ENCODE data around the gene SESTD1. TPM values are rescaled to one million over a fixed set of nuclear protein-coding genes. Genes with fewer than 3 reads are reported as not detected.
A peak's percentile ranks its signal among the peaks of the same experiment; 100 is the strongest.

The SESTD1 gene
- total RNA-seq, 3 donors from 2014 or later, result 2.7 to 6.2 (median 4.8) TPM

DNA sequence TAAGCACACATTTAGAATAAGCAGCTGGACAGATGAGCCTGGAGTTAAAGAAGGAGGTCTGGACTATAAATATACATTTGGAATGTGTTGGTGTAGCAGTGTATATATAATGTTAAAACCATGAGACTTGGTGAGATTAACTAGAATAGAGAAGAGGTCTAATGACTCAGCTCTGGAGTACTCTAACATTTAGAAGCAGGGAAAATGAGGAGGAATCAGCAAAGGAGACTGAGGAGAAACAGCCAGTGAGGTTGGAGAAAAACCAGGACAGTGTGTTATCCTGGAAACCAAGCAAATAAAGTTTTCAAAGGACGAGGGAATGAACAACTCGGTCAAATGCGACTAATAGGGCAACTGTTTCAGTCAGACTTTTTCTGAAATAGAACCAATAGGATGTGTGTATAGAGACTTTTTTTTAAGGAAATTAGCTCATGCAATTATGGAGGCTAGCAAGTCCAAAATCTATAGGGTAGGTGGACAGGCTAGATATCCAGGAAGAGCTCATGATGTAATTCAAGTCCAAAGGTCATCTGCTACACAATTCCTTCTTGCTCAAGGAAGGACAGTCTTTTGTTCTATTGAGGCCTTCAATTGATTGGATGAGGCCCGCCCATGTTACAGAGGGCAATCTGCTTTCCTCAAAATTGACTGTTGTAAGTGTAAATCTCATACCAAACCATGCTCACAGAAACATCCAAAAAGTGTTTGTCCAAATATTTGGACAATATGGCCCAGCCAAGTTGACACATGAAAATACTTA is 10.8 kb upstream of the SESTD1 start:
- peaks cover 4% of the 10 kb centered on the region for H3K27me3 Mint-ChIP-seq (ENCODE audit: low read depth)
- no peaks in the 10 kb centered on the region for H3K36me3 Mint-ChIP-seq (ENCODE audit: insufficient read depth)
- no peak overlapping the region for H3K4me3 Mint-ChIP-seq
- no peaks in the 10 kb centered on the region for H3K9me3 Mint-ChIP-seq
- no peak for DNase-seq
- peaks cover 5% of the 10 kb centered on the region for H3K4me1 Mint-ChIP-seq (ENCODE audit: low read depth)
- ATAC-seq, result no peak

DNA sequence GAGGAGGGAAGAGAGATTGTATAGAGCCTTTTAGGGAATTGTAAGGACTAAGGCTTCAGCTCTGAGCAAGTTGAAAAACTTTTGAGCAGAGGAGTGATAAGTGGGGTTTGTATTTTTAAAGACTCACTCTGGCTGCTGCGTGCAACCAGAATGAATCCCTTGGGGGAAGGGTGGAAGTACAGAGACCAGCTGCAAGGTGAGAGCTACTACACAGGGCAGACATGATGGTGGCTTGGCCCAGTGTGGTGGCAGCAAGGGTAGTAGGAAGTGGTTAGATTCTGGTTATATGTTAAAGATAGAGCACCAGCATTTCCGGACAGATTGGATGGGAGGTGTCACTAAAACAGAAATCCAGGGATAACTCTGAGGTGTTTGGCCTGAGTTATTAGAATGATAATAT is 10.1 kb upstream of the SESTD1 start:
- H3K36me3 Mint-ChIP-seq (ENCODE audit: insufficient read depth), result no peaks in the 10 kb centered on the region
- H3K27me3 Mint-ChIP-seq (ENCODE audit: low read depth), result peaks cover 4% of the 10 kb centered on the region
- no peak overlapping the region for H3K4me3 Mint-ChIP-seq
- H3K9me3 Mint-ChIP-seq, result no peaks in the 10 kb centered on the region
- DNase-seq, result no peak
- no peak for ATAC-seq
- peaks cover 5% of the 10 kb centered on the region for H3K4me1 Mint-ChIP-seq (ENCODE audit: low read depth)

DNA sequence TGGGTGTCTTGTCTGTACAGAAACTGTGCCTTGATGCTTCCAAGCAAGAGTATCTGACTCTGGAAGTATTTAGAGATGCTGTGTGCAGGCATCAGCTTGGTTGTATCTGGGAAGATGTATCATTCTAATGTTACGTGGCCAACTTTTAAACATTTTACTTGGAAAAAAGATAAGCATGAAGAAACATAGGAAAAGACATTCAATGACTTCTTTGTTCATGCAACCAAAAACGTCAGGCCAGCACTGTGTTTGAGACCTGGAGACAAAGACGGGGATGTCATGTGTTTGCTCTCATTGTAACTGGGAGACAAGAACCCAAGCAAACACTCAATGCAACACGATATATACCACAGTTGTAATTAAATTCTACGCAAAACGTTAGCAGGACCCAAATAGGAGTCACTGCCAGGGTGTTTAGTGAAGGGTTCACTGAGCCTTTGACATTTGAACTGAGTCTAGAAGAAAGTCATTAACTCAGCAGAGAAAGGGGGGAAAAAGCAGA is 8.9 kb upstream of the SESTD1 start:
- H3K27me3 Mint-ChIP-seq (ENCODE audit: low read depth), result peaks cover 4% of the 10 kb centered on the region
- H3K4me1 Mint-ChIP-seq (ENCODE audit: low read depth), result peaks cover 6% of the 10 kb centered on the region
- DNase-seq (no peak), ATAC-seq (no peak)
- H3K36me3 Mint-ChIP-seq (ENCODE audit: insufficient read depth), result no peaks in the 10 kb centered on the region
- H3K9me3 Mint-ChIP-seq, result no peaks in the 10 kb centered on the region
- no peak overlapping the region for H3K4me3 Mint-ChIP-seq

DNA sequence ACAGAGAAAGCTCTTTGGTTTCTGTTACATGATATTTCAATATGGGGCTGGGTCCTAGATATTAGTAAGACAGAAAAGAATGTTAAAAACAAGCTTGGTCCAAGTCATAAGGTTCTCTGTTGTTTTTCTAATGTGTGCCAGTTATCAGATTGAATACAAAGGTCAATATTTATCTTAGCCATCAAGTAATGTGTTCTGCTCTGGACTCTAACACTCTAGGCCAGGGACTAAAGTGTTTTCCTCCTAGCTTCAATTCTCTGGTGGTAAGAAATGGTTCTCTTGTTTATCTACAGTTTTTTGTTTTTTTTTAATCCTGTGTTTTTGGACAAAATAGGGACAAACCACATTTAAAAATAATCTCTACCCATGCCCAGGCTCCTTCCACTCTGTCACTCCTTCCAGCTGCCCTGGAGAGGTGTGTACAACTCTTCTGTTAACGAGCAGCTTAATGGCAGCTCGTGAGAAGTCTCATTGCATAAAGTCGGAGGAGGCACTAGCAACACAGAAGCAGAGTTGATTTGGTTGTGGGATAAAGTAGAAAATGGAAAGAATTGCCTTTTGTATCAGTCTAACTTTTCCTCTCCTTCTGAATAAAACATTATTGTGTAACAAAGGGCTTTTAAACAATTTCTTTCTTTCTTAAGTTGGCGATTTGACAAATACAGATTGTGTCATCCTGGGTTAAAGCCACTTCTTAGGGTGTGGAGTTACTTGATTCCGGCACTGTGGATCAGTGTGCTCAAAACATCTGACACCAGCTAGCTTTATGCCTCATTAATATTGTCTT is 8.0 kb upstream of the SESTD1 start:
- DNase-seq (no peak), ATAC-seq (no peak)
- Mint-ChIP-seq H3K4me1 (ENCODE audit: low read depth) (peaks cover 8% of the 10 kb centered on the region), H3K4me3 (no peak overlapping the region), H3K9me3 (no peaks in the 10 kb centered on the region), H3K36me3 (ENCODE audit: insufficient read depth) (no peaks in the 10 kb centered on the region), H3K27me3 (ENCODE audit: low read depth) (no peaks in the 10 kb centered on the region)

DNA sequence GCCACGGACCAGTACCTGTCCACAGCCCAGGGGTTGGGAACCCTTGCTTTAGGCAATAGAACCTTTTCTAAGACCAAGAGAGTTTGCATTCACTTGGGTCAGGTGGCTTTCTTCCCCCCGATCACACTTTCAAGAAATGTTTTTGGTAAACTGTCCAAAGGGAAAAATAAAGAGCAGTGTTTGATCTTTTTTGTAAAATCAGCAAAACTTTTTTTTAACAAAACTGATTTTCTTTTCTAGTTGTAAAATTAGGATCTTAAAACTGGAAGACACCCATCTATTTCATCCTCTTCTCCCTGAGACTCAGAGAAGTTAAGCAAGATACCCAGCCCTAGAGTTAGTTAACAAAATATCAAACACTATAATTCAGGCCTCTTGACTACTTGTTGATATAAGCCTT is 6.1 kb upstream of the SESTD1 start:
- no peaks in the 10 kb centered on the region for H3K9me3 Mint-ChIP-seq
- H3K4me3 Mint-ChIP-seq, result no peak overlapping the region
- ATAC-seq (no peak), DNase-seq (no peak)
- peaks cover 10% of the 10 kb centered on the region for H3K4me1 Mint-ChIP-seq (ENCODE audit: low read depth)
- H3K27me3 Mint-ChIP-seq (ENCODE audit: low read depth), result peaks cover 6% of the 10 kb centered on the region
- H3K36me3 Mint-ChIP-seq (ENCODE audit: insufficient read depth), result no peaks in the 10 kb centered on the region

DNA sequence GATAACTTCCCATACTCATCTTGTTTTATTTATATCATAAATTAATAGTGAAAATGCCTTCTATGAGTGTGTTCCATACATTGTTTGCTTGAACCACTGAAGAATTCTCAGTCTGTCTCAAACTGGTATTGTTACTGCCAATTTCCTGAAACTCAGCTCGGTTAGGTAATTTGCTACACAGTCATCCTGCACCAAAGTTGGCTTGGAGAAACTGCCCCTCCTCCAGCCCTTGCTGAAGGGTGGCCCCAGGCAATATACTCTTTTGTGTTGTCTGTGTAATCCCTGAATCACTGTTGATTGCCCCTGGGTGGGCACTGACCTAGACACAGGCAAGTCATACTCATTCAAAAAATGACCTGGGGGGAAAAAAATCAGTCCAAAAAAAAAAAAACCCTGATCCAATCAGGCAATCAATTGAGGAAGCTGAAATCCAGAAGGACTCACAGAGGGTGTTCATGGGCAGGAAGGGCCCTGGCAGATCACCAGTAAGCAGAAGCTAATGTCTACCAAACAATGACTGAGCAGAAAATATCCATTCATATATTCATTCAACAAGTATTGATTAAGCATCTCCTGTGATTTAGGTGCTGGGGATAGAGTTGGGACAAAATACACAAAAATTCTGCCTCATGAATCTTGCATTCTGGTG is 3.8 kb upstream of the SESTD1 start:
- H3K4me1 Mint-ChIP-seq (ENCODE audit: low read depth), result peaks cover 15% of the 10 kb centered on the region
- no peak overlapping the region for H3K4me3 Mint-ChIP-seq
- ATAC-seq, result peak in 1 of 2 donors; percentile 27
- peaks cover 19% of the 10 kb centered on the region for H3K27me3 Mint-ChIP-seq (ENCODE audit: low read depth)
- H3K36me3 Mint-ChIP-seq (ENCODE audit: insufficient read depth), result no peaks in the 10 kb centered on the region
- no peak for DNase-seq
- no peaks in the 10 kb centered on the region for H3K9me3 Mint-ChIP-seq

DNA sequence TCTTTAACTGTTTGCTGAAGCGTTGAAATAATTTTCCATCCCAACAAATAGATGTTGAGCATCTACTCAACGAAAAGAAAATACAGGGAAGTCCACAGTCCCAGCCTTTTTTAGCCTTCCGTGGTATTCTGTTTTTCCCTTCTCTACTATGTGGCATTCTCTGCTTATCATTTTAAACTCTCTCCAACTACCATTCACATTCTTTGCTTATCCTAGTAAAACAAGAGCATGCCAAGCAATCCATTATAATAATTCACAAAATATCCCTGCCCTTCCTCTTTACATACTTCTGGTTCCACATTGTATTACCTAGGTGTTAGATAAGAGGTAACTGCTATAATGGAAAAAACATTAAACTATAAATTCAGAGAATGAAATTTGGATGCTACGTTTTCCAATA is 1.6 kb upstream of the SESTD1 start:
- Mint-ChIP-seq H3K9me3 (no peaks in the 10 kb centered on the region), H3K4me3 (peak overlapping the region; percentile 82)

DNA sequence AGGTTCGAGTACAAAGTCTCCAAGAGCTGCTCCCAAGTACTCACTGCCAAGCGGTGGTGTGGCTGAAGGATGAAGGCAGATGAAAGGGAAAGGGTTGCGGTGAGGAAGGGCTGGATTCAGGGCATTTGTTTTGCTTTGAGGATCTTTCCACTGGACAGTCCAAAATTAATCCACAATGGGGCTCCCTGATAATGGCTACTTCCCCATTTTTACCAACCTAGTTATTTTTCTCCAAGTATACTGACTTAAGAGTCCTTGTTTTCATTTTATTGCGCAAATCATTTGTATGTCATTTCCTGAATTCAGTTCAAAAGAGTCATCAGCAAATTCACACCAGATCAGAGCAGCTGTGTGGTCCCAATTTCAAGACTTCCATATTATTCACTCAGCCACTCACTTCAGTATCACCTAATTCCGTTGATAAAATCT is 464 bp upstream of the SESTD1 start:
- peaks cover 29% of the 10 kb centered on the region for H3K27me3 Mint-ChIP-seq (ENCODE audit: low read depth)
- H3K4me3 Mint-ChIP-seq, result peak overlapping the region; percentile 82

More for the DNA sequence above, 1.6 kb upstream of the SESTD1 start:
- peaks cover 29% of the 10 kb centered on the region for H3K27me3 Mint-ChIP-seq (ENCODE audit: low read depth)
- DNase-seq (no peak), ATAC-seq (no peak)
- H3K4me1 Mint-ChIP-seq (ENCODE audit: low read depth), result peaks cover 28% of the 10 kb centered on the region
- no peaks in the 10 kb centered on the region for H3K36me3 Mint-ChIP-seq (ENCODE audit: insufficient read depth)

DNA sequence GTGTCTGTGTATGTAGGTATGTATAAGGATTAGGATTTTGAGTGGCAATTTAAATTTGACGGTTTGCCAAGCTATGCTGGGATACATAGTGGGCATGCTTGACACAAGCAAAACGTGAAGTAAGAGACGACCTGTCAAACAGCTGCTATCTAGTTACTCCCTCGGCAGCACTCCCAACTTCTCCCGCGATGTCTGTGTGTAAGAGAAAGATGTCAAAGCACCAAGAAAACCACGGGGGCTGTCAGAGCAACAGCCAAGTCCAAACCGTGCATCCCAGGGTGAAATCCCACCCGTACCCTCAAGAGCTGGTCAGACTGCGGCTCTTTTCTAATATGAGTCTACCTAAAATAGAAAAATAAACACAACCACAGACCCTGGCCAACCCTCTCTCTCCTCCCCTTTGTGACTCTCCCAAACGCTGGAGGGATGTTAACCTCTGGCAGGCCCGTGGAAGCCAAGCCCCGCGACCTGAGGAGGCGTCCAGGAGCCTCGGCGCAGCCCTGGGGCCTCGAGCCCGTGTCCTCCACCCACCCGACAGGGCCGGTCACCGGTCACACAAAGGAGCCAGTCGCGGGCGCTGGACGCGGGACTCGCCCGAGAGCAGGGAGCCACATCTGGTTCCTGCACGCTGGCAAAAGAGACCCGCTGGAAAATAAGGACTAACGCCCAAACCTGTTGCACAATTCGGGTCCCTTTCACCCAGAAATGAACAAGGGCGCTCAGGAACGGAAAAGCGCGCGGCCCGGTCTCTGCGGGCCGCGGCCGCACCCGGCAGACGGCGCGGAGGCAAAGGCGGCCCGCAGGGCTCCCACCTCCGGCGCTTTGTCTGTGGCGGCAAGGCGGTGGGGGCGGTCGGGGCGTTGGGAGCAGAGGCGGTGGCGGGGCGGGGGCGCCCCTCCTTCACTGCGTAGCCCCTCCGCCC is 925 bp downstream of the SESTD1 start:
- Mint-ChIP-seq H3K4me1 (ENCODE audit: low read depth) (peaks cover 35% of the 10 kb centered on the region), H3K27me3 (ENCODE audit: low read depth) (peaks cover 29% of the 10 kb centered on the region), H3K4me3 (peak overlapping the region; percentile 86), H3K9me3 (no peaks in the 10 kb centered on the region), H3K36me3 (ENCODE audit: insufficient read depth) (no peaks in the 10 kb centered on the region)
- peak; percentile 18 for DNase-seq
- ATAC-seq, result peak; percentile 54 to 55

More for the DNA sequence above, 464 bp upstream of the SESTD1 start:
- H3K9me3 Mint-ChIP-seq, result no peaks in the 10 kb centered on the region
- no peaks in the 10 kb centered on the region for H3K36me3 Mint-ChIP-seq (ENCODE audit: insufficient read depth)
- H3K4me1 Mint-ChIP-seq (ENCODE audit: low read depth), result peaks cover 35% of the 10 kb centered on the region
- ATAC-seq, result no peak
- DNase-seq, result no peak

DNA sequence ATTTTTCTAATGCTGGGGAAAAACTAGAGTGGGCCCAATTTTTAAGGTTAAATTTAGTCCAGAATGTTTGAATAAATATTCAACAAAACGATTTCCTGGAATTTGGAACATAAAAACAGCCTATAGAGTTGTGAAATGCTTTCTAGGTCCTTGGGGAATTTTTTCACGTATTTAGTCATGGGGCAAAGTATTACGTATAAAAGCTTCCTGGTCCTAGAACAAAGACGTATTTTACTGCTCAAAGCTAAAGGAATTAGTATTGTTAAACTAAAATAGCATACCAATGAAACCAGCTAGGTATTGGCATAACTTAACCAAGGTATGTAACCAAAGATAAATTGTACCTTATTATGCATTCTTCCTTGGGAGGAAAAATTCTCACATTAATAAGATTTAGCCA is 1.6 kb downstream of the SESTD1 start:
- ATAC-seq (no peak), DNase-seq (no peak)
- Mint-ChIP-seq H3K4me3 (peak overlapping the region; percentile 86), H3K4me1 (ENCODE audit: low read depth) (peaks cover 35% of the 10 kb centered on the region), H3K9me3 (no peaks in the 10 kb centered on the region), H3K27me3 (ENCODE audit: low read depth) (peaks cover 29% of the 10 kb centered on the region), H3K36me3 (ENCODE audit: insufficient read depth) (no peaks in the 10 kb centered on the region)

DNA sequence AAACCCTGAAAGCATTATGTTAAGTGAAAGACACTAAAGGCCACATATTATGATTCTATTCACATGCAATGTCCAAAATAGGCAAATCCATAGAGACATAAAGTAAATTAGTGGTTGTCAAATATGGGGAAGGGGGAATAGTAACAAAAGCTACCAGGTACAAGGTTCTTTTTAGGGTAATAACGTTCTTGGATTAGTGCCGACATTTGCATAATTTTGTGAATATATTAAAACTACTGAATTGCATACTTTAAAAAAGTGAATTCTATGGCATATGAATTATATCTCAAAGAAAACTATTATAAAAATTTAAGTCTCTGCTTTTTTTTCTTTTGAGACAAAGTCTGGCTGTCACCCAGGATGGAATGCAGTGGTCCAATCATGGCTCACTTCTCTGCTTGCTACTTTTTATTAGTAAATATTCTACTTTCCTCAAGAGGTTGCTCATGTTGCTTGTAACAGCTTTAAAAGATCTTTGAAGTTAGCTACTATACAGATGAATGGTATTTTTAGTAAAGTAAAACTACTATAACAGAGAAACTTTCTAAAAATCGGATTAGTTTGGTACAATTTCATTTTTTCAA is 2.5 kb downstream of the SESTD1 start:
- Mint-ChIP-seq H3K9me3 (no peaks in the 10 kb centered on the region), H3K36me3 (ENCODE audit: insufficient read depth) (no peaks in the 10 kb centered on the region), H3K4me3 (no peak overlapping the region), H3K4me1 (ENCODE audit: low read depth) (peaks cover 37% of the 10 kb centered on the region), H3K27me3 (ENCODE audit: low read depth) (peaks cover 29% of the 10 kb centered on the region)
- DNase-seq (no peak), ATAC-seq (no peak)

DNA sequence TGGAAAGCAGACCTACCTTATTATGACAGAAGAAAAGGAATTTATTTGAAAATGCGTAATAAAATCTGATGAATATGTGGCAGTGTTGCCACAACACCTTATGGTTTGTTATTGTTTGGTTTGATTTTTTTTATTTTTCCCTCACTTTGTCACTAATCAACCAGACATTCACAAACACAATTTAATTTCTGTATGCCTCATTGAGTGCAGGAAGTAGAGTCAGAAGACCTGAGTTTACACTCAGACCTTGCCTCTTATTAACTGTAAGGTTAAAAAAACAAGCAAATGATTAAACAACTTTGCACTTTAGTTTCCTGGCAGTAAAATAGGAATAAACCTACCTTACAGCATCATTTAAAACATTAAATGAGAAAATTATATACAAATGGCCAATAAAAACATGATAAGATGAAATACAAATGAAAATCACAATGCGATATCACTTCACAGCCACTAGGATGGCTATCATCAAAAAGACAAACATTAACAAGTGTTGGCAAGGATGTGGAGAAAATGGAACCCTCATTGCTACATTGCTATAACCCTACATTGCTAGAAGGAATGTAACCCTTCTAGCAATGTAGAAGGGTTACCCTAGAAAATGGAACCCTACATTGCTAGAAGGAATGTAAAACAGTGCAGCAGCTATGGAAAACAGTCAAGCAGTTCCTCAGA is 3.3 kb downstream of the SESTD1 start:
- Mint-ChIP-seq H3K4me1 (ENCODE audit: low read depth) (peaks cover 37% of the 10 kb centered on the region), H3K4me3 (no peak overlapping the region), H3K36me3 (ENCODE audit: insufficient read depth) (no peaks in the 10 kb centered on the region), H3K9me3 (peaks cover under 1% of the 10 kb centered on the region), H3K27me3 (ENCODE audit: low read depth) (peaks cover 27% of the 10 kb centered on the region)
- DNase-seq (no peak), ATAC-seq (no peak)

DNA sequence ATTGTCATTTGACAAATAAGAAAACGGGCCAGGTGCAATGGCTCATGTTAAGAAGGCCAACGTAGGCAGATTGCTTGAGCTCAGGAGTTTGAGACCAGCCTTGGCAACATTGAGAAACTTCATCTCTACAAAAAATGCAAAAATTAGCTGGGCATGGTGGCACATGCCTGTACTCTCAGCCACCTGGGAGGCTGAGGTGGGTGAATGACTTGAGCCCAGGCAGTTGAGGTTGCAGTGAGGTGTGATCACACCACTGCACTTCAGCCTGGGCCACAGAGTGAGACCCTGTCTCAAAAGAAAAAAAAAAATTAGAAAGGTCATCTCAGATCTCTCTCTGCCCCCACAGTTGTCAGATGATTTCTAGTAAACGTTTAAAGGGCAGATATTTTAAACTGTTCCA is 4.4 kb downstream of the SESTD1 start:
- Mint-ChIP-seq H3K9me3 (peaks cover 6% of the 10 kb centered on the region), H3K4me1 (ENCODE audit: low read depth) (peaks cover 33% of the 10 kb centered on the region), H3K27me3 (ENCODE audit: low read depth) (peaks cover 18% of the 10 kb centered on the region), H3K4me3 (no peak overlapping the region), H3K36me3 (ENCODE audit: insufficient read depth) (peaks cover 5% of the 10 kb centered on the region)
- ATAC-seq, result no peak
- no peak for DNase-seq
